Endothelial cell of umbilical vein (primary cell): Measurements from ENCODE around the gene COG2.

Experiments
- CTCF ChIP-seq, 2 donors: IDR thresholded peaks; 1 replicate in 1 of 2; 2 replicates in 1 of 2; pipeline ENCODE4 v1.5.1; 2011; ENCODE audit warnings: low read length in 2 of 2, mild to moderate bottlenecking in 2 of 2, moderate library complexity in 2 of 2, control low read depth in 1 of 2, inconsistent platforms in 1 of 2, low read depth in 1 of 2; ENCODE audit not compliant: insufficient read depth in 1 of 2; ENCODE audit errors: extremely low read depth in 1 of 2
- EZH2 ChIP-seq: IDR thresholded peaks from 2 replicates; pipeline ENCODE4 v1.6.1; 2012; ENCODE audit warnings: borderline replicate concordance, low read depth, mild to moderate bottlenecking, moderate library complexity, low read length, inconsistent platforms; ENCODE audit not compliant: severe bottlenecking
- POLR2A ChIP-seq: IDR thresholded peaks from 2 replicates; pipeline ENCODE4 v1.6.1; 2012; ENCODE audit warnings: low read depth, mild to moderate bottlenecking, control low read depth, low read length
- POLR2AphosphoS5 ChIP-seq: IDR thresholded peaks from 2 replicates; pipeline ENCODE4 v1.6.1; 2012; ENCODE audit warnings: low read depth, mild to moderate bottlenecking, control low read depth, low read length, moderate library complexity; ENCODE audit not compliant: insufficient read depth

- no peak for TF ChIP-seq POLR2A
- no peak for TF ChIP-seq CTCF (IDR thresholded peaks at IDR 0.05; ENCODE audit: extremely low read depth in 1 of 2, insufficient read depth in 1 of 2, low read depth in 1 of 2, low read length in 2 of 2)
- TF ChIP-seq POLR2AphosphoS5: no peak
- TF ChIP-seq EZH2: no peak
These were observed 18.1 kb upstream of the COG2 start for GRCh38 chr1:230624097-230624713.
